GM15510 (cell line): ENCODE results near the gene FOSL2.

ENCODE experiments used
- POLR2A ChIP-seq: IDR thresholded peaks from 3 replicates; pipeline ENCODE4 v1.6.1; 2011; ENCODE audit warnings: borderline replicate concordance; ENCODE audit not compliant: insufficient read length; ENCODE audit errors: extremely low read depth

Gene FOSL2

DNA sequence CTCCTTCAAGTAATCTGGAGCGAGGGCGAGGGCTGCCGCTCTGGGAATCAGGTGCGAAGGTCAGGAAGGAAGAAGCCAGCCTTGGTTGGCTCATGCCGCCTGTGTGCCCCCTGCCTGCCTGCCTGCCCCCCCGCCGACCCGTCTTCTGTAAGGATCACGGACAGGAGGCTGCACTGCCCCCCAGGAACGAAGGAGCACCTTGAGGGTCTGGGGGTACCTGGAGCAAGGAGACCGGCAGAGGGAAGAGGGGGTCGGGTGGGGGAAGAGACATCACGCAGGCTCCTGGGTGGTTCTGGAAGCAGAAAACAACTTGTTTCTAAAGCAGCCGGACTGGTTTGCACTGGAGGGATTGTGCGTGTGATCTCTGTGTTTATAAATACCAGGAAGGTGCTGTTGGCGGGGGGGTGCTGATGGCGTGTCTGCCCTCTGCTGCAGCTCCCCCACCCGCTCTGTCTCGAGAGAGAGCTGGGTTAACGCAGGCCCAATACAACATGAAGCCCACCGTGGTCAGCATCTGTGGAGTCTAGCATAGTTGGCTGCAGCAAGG, 1.7 kb downstream of the FOSL2 start:
- TF ChIP-seq POLR2A, result no peak

DNA sequence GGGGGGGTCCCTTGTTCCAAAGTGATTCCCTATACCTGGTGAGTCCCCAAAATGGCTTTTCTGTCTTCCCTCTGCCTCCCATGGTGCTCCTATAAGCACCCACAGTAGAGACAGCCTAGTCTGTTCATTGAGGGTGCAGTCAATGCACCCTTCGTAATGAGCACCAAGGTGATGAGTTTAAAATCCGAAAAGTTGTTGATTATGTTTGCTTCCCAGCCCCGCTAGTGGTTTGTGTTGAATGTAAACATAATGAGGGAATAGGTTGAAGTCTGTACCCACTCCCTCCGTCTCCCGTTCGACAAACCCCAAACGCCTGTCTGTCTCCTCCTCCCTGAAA, 2.3 kb downstream of the FOSL2 start:
- no peak for TF ChIP-seq POLR2A

GRCh38 chr2:28395334-28396061, 2.8 kb downstream of the FOSL2 start:
- TF ChIP-seq POLR2A, result no peak

DNA sequence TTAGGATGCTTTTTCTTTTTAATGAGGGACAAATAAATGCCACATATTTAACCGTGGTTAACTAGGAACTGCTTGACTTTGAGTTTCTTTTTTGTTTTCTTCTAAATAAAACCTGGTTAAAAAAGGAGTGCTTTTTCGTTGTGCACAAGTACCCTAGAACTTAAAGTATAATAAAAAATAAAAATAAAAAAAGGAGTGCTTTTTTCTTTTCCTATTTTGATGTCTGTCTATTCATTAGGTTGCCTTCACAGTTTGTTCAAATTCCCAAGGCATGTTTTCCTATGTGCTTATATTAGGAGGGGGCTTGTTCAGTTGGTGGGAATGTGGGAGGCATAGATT, 4.4 kb downstream of the FOSL2 start:
- TF ChIP-seq POLR2A, result no peak

DNA sequence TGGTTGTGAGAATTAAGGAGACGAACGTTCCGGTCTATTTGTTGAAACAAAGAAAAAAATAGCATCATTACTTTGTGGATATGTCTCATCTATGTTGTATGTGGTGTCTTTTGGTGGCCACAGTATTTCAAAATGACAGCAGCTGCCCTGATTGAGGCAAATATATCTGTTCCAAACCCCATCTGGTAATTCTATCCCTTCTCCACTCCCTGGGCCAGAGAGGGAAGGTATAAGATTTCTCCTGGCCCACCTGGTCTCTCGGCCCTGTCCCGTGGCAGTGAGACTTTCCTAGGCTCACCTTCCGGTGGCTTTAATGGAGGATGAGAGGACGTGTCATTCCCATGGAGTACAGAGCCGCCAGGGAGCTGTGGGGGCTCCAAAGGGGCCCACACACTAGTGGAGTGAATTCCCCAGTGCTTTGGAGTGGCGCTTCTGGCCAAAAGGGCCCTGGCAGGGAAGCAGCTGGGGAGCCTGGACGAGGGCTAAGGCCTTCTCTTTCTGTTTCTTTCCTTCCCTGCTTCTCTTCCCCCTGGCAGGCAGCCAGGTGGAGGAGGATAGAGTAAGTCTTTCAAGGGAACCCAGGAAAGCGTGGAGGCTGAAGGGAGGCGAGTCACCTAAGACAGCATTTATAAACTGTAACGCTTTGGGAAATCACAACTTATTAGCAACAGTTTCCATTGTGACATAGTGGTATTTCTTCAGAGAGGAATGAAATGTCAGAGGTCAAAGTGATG, 5.6 kb downstream of the FOSL2 start:
- TF ChIP-seq POLR2A, result no peak

DNA sequence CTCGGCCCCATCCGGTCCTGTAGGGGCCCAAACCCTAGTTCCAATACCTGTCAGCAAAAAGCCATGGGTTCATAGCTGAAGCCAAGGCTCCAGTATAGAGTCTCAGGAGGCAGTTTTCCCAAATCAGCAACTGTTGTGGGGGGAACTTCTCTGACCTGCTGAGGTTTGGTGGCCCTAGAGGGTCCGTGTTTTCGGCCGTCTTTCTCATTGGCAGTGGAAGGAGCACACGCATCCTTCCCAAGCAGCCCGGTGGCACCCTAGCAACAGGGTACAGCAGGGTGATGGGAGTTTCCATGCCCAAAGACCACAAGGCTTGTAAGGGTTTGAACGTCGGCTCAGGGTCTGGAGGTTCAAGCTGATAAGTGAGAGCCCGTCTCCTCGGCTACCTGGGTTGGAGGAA, 6.6 kb downstream of the FOSL2 start:
- no peak for TF ChIP-seq POLR2A

GRCh38 chr2:28399956-28400355, 7.3 kb downstream of the FOSL2 start:
- no peak for TF ChIP-seq POLR2A

DNA sequence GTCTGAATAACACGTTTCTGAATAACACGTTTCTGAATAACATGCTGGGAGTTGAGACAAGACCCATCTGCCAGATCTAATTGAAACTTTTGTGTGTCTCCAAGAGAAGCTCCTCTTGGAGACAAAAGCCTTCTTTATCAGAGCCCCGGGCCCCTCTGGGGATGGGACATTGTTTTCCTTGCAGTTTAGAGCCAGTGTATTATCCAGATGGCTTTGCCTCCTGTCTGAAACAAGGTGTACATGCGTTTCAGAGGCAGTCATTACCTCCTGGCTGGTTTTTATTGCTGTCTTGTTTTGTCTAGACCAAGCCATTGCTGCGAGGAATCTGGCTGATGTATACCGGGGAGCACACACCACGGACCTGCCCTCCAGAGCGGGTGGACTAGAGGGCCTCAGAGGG, 7.8 kb downstream of the FOSL2 start:
- no peak for TF ChIP-seq POLR2A

GRCh38 chr2:28400921-28401320, 8.3 kb downstream of the FOSL2 start:
- TF ChIP-seq POLR2A, result no peak

DNA sequence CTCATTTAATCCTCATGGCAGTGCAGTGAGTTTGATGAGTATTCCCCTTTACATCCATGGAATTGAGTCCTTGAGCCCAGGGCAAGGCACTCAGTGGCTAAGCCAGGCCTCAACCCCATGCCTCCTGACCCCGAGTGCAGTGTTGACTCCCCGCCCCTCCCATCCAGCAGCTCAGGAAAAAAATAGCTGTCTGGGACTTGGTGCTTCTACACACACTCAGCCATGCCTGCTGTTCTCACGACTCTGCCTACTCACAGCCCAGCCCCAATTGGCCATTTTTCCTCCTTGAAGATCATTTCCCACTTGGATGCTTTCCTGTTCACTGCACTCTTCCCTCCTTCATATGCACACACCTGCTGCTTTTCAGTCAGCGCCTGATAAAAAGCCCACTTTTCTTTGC, 8.8 kb downstream of the FOSL2 start:
- no peak for TF ChIP-seq POLR2A

- no peak for TF ChIP-seq POLR2A
Measured at GRCh38 chr2:28401948-28402550, 9.4 kb downstream of the FOSL2 start.

GRCh38 chr2:28403370-28403956, 10.8 kb downstream of the FOSL2 start:
- no peak for TF ChIP-seq POLR2A

GRCh38 chr2:28404086-28404485, 11.4 kb downstream of the FOSL2 start:
- no peak for TF ChIP-seq POLR2A

- TF ChIP-seq POLR2A, result no peak
Measured at GRCh38 chr2:28405537-28405936, 12.9 kb downstream of the FOSL2 start.

DNA sequence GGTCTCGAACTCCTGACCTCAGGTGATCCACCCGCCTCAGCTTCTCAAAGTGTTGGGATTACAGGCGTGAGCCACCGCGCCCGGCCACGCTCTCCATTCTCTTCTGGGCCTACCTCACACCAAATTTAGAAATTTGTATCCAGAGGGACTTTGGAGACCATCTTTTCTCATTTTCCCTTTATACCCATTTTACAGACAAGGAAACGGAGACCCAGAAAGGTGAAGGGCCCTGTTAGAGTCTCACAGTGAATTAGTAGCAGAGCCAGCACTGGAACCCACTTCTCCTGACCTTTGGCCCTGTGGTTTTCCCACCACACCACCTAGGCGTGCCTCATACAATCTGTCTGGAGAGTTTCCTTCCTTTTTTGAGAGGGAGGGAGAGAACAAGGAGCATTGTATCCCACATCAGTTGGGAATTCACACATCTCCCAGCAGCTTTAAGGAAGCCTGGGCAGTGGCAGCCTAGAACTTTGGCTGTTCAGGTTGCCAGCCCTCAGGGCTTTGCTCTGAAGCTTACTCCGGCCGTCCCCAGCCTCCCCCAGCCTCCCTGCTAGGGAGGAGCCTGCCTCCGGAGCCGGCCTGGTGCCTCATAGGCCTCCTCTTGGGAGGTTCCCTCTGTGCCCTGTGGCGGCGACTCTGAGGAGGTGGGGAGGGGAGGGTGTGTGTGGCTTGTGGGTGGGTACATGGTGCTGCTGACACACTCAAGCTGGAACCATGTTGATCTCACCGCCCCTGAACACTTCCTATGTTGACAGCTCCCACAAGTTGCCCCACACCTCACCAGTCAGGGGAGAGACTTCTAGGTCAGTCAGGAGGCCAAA, 13.8 kb downstream of the FOSL2 start:
- no peak for TF ChIP-seq POLR2A

DNA sequence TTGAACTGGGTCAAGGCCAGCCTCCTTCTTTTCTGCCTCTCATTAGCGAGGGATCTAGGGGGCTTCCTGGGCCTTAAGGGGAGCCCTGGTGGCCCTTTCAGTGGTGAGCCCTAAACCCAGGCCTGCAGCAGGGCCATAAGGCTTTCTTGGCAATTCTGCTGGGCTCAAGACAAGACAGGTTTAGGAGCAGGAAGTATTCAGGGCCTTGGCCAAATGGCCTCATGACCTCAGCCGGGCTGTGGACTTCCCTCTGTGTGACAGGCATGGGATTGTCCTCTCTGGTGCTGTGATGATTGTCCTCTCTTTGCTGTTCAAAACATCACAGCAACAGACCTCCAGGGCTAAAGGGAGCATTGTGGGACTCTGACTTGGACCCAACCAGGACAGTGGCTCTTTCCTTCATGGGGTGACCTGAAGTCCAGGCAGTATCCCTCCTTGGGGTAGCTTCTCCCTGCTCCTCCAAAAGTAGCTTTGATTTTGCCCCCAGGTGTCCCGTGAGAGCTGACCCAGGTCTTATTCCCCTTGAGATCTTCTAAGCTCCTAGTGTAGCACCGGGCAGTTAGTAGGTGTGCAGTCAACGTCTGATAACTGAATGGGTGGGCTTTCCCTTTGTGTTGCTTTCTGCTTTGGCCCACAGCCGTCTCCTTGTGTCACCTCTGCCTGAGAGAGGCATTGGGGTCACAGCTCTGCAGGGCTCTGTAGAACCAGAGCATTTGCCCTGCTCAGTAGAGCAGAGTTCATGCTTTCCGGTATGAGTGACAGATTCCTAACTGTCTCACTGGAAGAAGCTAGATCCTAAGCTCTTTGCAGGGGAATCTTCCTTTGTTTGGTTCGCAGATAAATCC, 14.7 kb downstream of the FOSL2 start:
- TF ChIP-seq POLR2A, result no peak
